ENCODE data around the gene TFCP2L1.

- TF ChIP-seq CTCF (IDR thresholded peaks at IDR 0.05; ENCODE audit: low read length) (no peak), EZH2 (IDR thresholded peaks at IDR 0.05; ENCODE audit: borderline replicate concordance, low read length) (no peak)
Measured at GRCh38 chr2:121202541-121203310, 82.3 kb downstream of the TFCP2L1 start.

Measured in OCI-LY1 (cell line).